GM19468 (cell line): ENCODE measurements around the gene PRAME.
"Not testable (repeated sequence)": the region's sequence is repeated elsewhere in the genome, so short reads cannot be mapped to it uniquely, and the experiment has no call there.

ENCODE experiments used
- ATAC-seq: cut with Tn5 transposase; IDR thresholded peaks from one replicate; pipeline ENCODE4 v1.9.1; 2021; ENCODE audit warnings: mild to moderate bottlenecking, moderate library complexity, moderate number of reproducible peaks; ENCODE audit not compliant: unreplicated experiment; ENCODE audit errors: extremely low read depth

Gene PRAME

DNA sequence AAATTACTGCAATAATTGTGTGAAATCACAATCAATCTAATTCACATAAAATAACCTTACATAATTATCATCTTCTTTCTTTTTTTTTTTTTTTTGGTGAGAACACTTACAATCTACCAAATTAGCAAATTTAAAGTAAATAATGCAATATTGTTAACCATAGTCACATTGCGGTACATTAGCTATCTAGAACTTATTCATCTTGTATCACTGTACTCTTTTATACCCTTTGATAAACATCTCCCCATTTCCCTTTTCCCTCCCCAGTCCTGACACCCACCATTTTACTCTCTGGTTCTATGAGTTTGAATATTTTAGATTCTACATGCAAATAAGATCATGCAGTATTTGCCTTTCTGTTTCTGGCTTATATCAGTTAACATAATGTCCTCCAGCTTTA lies 24.0 kb upstream of the PRAME start:
- no peak for ATAC-seq

DNA sequence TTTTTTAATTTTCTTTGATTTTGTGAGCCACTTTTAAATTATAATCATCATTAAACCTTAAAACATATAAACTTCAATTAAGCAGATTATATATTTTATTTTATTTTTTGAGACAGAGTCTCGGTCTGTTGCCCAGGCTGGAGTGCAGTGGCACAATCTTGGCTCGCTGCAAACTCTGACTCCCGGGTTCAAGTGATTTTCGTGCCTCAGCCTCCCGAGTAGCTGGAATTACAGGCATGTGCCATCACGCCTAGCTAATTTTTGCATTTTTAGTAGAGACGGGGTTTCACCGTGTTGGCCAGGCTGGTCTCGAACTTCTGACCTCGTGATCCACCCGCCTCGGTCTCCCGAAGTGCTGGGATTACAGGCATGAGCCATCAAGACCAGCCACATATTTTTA lies 22.5 kb upstream of the PRAME start:
- not testable (repeated sequence) for ATAC-seq

GRCh38 chr22:22579869-22580604 lies 21.0 kb upstream of the PRAME start:
- no peak for ATAC-seq

- no peak for ATAC-seq
Measured at GRCh38 chr22:22578702-22579424, 19.8 kb upstream of the PRAME start.

GRCh38 chr22:22576989-22577427 lies 17.9 kb upstream of the PRAME start:
- ATAC-seq, result no peak

DNA sequence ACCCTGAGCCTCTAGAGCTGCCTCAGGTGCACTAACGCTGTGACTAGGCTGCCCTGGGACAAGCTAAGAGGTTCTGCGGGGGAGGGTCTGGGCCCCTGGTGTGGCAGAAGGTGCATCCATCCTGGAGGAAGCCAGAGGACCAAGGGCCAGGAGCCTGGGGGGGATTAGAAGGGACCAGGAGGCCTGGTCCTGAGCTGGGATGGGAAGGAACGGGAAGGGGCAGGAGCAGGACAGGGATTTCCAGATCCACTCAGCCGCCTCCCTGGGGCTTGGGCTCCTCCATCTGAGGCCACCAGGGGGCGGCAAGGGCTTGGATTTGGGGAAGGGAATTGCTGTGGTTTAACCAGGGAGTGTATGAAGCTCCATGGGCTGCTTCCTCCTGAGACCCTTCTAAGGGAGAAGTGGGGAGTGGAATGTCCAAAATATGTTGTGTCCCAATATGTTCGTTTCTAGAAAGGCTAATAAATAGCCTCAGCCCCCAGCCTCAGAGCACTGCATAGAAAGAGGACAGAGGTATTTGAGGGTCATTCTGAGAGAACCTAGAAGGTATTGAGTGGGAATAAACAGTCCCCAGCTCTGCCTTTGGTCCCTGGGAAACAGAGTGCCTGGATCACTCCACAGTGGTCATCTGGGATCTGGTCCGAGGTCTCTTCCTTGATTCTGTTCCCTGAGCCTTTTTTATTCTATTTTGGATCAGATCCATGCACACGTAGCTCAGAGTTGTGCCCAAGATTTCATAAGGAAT lies 17.4 kb upstream of the PRAME start:
- no peak for ATAC-seq

DNA sequence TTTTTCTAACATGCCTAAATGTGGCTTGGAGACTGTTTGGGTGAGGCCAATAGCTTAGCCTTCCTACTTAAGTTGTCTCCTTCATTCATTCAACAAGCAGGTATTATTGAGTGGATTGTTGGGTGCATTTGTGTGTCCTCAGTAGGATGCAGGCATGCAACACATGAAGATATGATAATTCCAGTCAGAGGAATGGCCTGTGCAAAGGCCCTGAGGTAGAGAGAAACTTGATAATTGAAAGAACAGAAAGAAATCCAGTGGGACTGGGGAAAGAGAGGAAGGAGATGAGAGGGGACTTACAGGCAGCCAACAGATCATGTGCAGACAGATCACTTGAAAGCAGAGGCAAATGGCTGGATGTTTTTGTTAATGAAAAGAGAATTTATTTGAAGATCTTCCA lies 15.3 kb upstream of the PRAME start:
- ATAC-seq, result no peak

DNA sequence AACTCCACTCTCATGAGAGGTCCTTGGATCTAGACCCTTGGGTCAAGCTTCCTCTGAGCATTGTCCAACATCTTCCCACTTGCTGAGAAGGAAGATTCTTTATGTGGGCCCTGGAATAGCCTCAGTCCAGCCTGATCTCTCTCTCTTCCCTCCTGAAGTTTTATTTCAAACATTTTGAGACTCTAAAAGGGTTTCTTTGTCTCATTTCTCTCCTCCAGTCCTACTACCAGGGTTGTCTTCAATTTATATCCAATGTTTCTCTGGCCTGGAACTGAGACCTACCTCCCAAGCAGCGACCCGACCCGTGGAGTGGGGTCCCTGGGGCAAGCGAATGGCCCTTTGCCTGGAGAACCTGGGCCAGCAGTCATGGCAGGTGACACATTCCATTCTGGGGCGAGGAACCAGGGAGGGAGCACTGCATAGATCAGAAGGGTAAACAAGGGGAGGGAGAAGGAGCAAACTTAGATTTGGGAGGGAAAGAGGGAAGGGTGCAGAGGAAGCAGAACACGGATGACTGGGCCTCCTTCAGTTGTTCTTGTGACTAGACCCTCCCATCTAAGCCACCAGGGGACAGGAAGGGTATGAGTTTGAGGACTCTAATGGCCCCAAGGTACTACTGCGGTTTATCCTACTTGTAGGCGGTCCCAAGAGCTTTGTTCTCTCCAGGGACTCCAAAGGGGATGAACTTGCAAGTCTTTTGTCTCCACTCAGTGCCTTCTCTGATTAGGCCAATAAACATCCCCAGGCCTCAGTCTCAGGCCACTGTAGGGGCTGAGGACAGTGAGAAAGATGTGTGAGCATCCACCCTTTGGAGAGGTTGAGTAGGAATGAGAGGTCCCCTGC lies 14.2 kb upstream of the PRAME start:
- ATAC-seq, result no peak

DNA sequence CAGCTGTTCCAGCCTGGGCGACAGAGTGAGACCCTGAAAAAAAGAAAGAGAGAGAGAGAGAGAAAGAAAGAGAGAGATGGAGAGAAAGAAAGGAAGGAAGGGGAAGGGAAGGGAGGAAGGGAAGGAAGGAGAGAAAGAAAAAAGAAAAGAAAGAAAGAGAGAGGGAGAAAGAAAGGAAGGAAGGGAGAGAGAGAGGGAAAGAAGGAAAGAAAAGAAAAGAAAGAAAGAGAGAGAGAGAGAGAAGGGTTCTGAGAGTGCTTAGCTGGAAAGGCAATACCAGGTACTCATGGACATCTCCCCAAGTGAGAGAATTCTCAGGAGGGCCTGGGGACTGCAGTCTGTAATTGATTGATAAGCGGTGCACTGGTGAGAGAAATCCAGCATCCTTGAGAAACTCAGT lies 12.8 kb upstream of the PRAME start:
- ATAC-seq, result no peak

GRCh38 chr22:22571429-22571828 lies 12.4 kb upstream of the PRAME start:
- no peak for ATAC-seq

DNA sequence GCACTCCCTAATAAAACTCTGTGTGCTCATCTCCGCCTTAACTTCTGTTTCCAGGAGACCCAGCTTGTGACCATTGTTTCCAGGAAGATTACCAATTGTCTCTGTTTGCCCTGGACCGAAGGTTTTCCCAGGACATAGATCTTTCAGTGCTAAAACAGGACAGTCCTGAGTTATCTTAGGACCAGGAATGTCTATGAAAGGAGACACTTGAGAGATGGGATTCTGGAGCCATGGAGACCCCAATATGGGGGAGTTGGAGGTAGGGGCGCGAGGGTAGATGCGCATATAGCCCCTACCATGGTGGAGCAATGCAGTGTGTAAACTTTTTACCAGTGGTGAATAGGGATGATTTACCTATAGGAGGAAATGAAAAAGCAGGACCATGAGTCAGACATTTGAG lies 10.2 kb upstream of the PRAME start:
- ATAC-seq, result no peak

DNA sequence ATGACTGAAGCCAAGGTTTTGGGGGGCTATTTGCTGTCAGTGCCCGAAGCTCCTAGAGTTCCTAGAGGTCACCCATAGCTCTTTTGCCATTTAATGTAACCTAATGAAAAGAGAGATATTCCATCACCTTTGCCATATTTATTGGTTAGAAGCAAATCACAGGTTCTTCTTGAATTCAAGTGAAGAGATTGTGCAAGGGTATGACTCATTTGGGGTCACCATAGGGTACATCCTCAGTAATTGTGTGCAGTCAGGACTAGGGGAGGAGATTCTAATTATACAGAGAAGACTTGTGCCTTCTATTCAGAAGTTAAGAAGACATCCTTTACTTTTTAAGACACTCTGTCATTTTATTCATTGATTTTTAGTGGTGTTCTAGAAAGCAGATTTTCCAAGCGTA lies 6.9 kb upstream of the PRAME start:
- no peak for ATAC-seq

GRCh38 chr22:22558071-22558971 lies 744 bp downstream of the PRAME start:
- ATAC-seq, result no peak

GRCh38 chr22:22556995-22557925 lies 1.8 kb downstream of the PRAME start:
- ATAC-seq, result no peak

GRCh38 chr22:22556578-22556977 lies 2.5 kb downstream of the PRAME start:
- ATAC-seq, result no peak

- ATAC-seq, result no peak
Measured at GRCh38 chr22:22555596-22555995, 3.5 kb downstream of the PRAME start.

GRCh38 chr22:22554587-22555284 lies 4.3 kb downstream of the PRAME start:
- ATAC-seq, result no peak
